MCF 10A (cell line): Measurements from ENCODE around the gene ZMAT5. TPM values are rescaled to one million over a fixed set of nuclear protein-coding genes. Genes with fewer than 3 reads are reported as not detected.
A peak's percentile ranks its signal among the peaks of the same experiment; 100 is the strongest.

ENCODE experiments used
- BruUV-seq: library from RNA; stranded (reverse); fragments of 400-500 nt; replicated peaks from 2 replicates; lab custom pipeline; 2021; lab: Mats Ljungman, UMichigan
- CTCF ChIA-PET: fragments of 300-600 bp; sonication (Branson Sonifier 250); formaldehyde crosslinking; extraction: SDS; loops from one replicate; lab custom pipeline; 2021; ENCODE audit warnings: antibody characterized with exemption, inconsistent platforms; lab: Yijun Ruan, JAX
- POLR2A ChIA-PET: fragments of 300-600, 350-650 bp; sonication (Branson Sonifier 250); formaldehyde crosslinking; extraction: SDS; loops from one replicate; lab custom pipeline; 2020; ENCODE audit warnings: antibody characterized with exemption, inconsistent platforms; lab: Yijun Ruan, JAX
- DNase-seq: peaks from one replicate; pipeline ENCODE4 v3.0.0-alpha.2; 2018; ENCODE audit not compliant: unreplicated experiment
- H3K27ac Mint-ChIP-seq: one replicate; pipeline ENCODE4 v1.8.0; 2022; ENCODE audit warnings: mild to moderate bottlenecking, low read depth, mixed read lengths; ENCODE audit not compliant: unreplicated experiment
- H3K27me3 Mint-ChIP-seq: one replicate; pipeline ENCODE4 v1.8.0; 2022; ENCODE audit warnings: mixed read lengths; ENCODE audit not compliant: insufficient read depth, unreplicated experiment
- H3K36me3 Mint-ChIP-seq: one replicate; pipeline ENCODE4 v1.8.0; 2022; ENCODE audit warnings: mild to moderate bottlenecking, moderate library complexity, mixed read lengths; ENCODE audit not compliant: insufficient read depth, unreplicated experiment
- H3K4me1 Mint-ChIP-seq: one replicate; pipeline ENCODE4 v1.8.0; 2022; ENCODE audit warnings: mixed read lengths; ENCODE audit not compliant: insufficient read depth, unreplicated experiment
- H3K4me3 Mint-ChIP-seq: one replicate; pipeline ENCODE4 v1.8.0; 2022; ENCODE audit warnings: mild to moderate bottlenecking, moderate library complexity, mixed read lengths; ENCODE audit not compliant: unreplicated experiment
- H3K9me3 Mint-ChIP-seq: one replicate; pipeline ENCODE4 v1.8.0; 2022; ENCODE audit warnings: mixed read lengths; ENCODE audit not compliant: unreplicated experiment
- CTCF ChIP-seq: fragments of 200-600 bp; IDR thresholded peaks from one replicate; pipeline ENCODE4 v1.8.0; 2022; ENCODE audit warnings: antibody characterized with exemption, mild to moderate bottlenecking; ENCODE audit not compliant: unreplicated experiment
- intact Hi-C: fragments of 100-400 bp; cut with micrococcal nuclease; formaldehyde crosslinking; loops from 2 replicates; pipeline ENCODE4 v1.14.1; 2022
- total RNA-seq: library from RNA; stranded (reverse); gene quantifications from 2 replicates; pipeline ENCODE4 v1.2.3, GENCODE V29; 2022

The ZMAT5 gene
- total RNA-seq, 1 experiment from 2014 or later: 19.0 TPM

- no peak for TF ChIP-seq CTCF
- Mint-ChIP-seq H3K4me1 (no peaks in the 10 kb centered on the region), H3K27me3 (no peaks in the 10 kb centered on the region), H3K27ac (no peak overlapping the region), H3K36me3 (peaks cover 4% of the 10 kb centered on the region), H3K4me3 (no peak overlapping the region), H3K9me3 (no peaks in the 10 kb centered on the region)
- ChIA-PET POLR2A (no interaction called here), CTCF (no interaction called here)
- intact Hi-C loops: loop anchor here (5.0 kb wide), 2 partner anchors 304 to 384 kb away; no protein-coding TSS in a partner anchor
- BruUV-seq: no TSS peak
- DNase-seq: no peak
These were observed 63.1 kb downstream of the ZMAT5 start for GRCh38 chr22:29703569-29704195.

- intact Hi-C loops: loop anchor here (5.0 kb wide), 2 partner anchors 304 to 384 kb away; no protein-coding TSS in a partner anchor
- ChIA-PET POLR2A (no interaction called here), CTCF (interaction anchor here (0.5 kb wide), 1 partner anchor 32 kb away, joined by 4 read pairs; no protein-coding TSS in a partner anchor)
- peaks cover 11% of the 10 kb centered on the region for H3K36me3 Mint-ChIP-seq
- H3K4me1 Mint-ChIP-seq: no peaks in the 10 kb centered on the region
- TF ChIP-seq CTCF: no peak
- BruUV-seq: no TSS peak
- H3K27me3 Mint-ChIP-seq: no peaks in the 10 kb centered on the region
- no peak overlapping the region for H3K4me3 Mint-ChIP-seq
- no peak for DNase-seq
- H3K9me3 Mint-ChIP-seq: no peaks in the 10 kb centered on the region
- no peak overlapping the region for H3K27ac Mint-ChIP-seq
These were observed 63.8 kb downstream of the ZMAT5 start for GRCh38 chr22:29702931-29703501.

GRCh38 chr22:29702000-29702930, 64.5 kb downstream of the ZMAT5 start:
- H3K27ac Mint-ChIP-seq: no peak overlapping the region
- intact Hi-C loops: loop anchor here (5.0 kb wide), 2 partner anchors 305 to 385 kb away; no protein-coding TSS in a partner anchor
- ChIA-PET POLR2A (no interaction called here), CTCF (interaction anchor here (0.5 kb wide), 1 partner anchor 31 kb away, joined by 4 read pairs; no protein-coding TSS in a partner anchor)
- no peaks in the 10 kb centered on the region for H3K4me1 Mint-ChIP-seq
- no peaks in the 10 kb centered on the region for H3K9me3 Mint-ChIP-seq
- H3K4me3 Mint-ChIP-seq: no peak overlapping the region
- no peak for DNase-seq
- BruUV-seq: no TSS peak
- peak; percentile 17 for TF ChIP-seq CTCF
- peaks cover 18% of the 10 kb centered on the region for H3K36me3 Mint-ChIP-seq
- no peaks in the 10 kb centered on the region for H3K27me3 Mint-ChIP-seq
